BE2C (cell line): ENCODE data around the gene NCBP2L.
A peak's percentile ranks its signal among the peaks of the same experiment; 100 is the strongest.
"Not testable (repeated sequence)": the region's sequence is repeated elsewhere in the genome, so short reads cannot be mapped to it uniquely, and the experiment has no call there.

Experiments used
- DNase-seq: peaks from one replicate; pipeline ENCODE4 v3.0.0-alpha.2; 2020
- H3K27me3 ChIP-seq: fragments of 250-450 bp; sonication (Bioruptor Pico); 2 replicates; pipeline ENCODE4 v1.5.1; 2020; ENCODE audit warnings: mild to moderate bottlenecking
- H3K36me3 ChIP-seq: fragments of 250-450 bp; sonication (Bioruptor Pico); 2 replicates; pipeline ENCODE4 v1.5.1; 2020; ENCODE audit warnings: mild to moderate bottlenecking
- H3K4me1 ChIP-seq: fragments of 250-450 bp; sonication (Bioruptor Pico); 2 replicates; pipeline ENCODE4 v1.5.1; 2020
- H3K4me3 ChIP-seq: 2 replicates; pipeline ENCODE4 v1.5.1; 2011; ENCODE audit warnings: low read depth, low read length
- H3K9me3 ChIP-seq: fragments of 250-450 bp; sonication (Bioruptor Pico); 2 replicates; pipeline ENCODE4 v1.5.1; 2020
- TF ChIP-seq, protein P1 (sequence below): IDR thresholded peaks from 2 replicates; pipeline ENCODE4 v1.5.1; 2012; ENCODE audit warnings: mild to moderate bottlenecking, low read depth, low read length

The NCBP2L gene

GRCh38 chrX:107804427-107804826 lies 26.9 kb downstream of the NCBP2L start:
- H3K36me3 ChIP-seq, result no peaks in the 10 kb centered on the region
- H3K27me3 ChIP-seq, result no peaks in the 10 kb centered on the region
- no peaks in the 10 kb centered on the region for H3K4me1 ChIP-seq
- TF ChIP-seq, protein P1, sequence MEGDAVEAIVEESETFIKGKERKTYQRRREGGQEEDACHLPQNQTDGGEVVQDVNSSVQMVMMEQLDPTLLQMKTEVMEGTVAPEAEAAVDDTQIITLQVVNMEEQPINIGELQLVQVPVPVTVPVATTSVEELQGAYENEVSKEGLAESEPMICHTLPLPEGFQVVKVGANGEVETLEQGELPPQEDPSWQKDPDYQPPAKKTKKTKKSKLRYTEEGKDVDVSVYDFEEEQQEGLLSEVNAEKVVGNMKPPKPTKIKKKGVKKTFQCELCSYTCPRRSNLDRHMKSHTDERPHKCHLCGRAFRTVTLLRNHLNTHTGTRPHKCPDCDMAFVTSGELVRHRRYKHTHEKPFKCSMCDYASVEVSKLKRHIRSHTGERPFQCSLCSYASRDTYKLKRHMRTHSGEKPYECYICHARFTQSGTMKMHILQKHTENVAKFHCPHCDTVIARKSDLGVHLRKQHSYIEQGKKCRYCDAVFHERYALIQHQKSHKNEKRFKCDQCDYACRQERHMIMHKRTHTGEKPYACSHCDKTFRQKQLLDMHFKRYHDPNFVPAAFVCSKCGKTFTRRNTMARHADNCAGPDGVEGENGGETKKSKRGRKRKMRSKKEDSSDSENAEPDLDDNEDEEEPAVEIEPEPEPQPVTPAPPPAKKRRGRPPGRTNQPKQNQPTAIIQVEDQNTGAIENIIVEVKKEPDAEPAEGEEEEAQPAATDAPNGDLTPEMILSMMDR, result no peak
- H3K9me3 ChIP-seq, result no peaks in the 10 kb centered on the region
- DNase-seq, result no peak
- no peak overlapping the region for H3K4me3 ChIP-seq

DNA sequence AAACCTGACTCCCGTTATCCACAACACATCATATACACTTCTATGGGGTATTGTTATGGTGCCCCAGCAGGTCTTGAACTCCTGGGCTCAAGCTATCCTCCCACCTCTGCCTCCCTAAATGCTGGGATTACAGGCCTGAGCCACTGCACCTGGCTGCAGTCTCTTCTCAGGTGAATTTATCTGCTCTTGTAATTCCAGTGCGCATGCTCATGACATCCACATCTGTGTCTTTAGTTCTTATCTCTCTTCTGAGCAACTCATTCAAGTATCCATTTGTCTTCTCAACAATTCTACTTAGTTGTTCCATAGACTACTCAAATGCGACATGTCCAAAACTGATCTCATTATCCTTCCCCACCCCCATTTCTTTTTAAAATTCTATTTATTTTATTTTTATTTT lies 27.6 kb downstream of the NCBP2L start:
- TF ChIP-seq, protein P1, result no peak

DNA sequence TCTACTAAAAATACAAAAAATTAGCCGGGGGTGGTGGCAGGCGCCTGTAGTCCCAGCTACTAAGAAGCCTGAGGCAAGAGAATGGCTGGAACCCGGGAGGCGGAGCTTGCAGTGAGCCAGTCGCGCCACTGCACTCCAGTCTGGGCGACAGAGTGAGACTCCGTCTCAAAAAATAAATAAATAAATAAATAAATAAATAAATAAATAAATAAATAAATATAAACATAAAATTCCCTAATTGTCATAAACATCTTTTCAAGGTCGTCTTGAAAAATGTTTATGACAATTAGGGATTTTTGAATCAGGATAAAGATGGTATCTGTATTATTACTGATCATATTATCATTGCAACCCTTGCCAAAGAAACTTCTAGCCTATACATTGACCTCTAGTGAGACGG lies 32.5 kb downstream of the NCBP2L start:
- not testable (repeated sequence) for H3K4me1 ChIP-seq, H3K27me3 ChIP-seq, H3K36me3 ChIP-seq, DNase-seq, H3K4me3 ChIP-seq, H3K9me3 ChIP-seq

More for the DNA sequence above, 27.6 kb downstream of the NCBP2L start:
- Histone ChIP-seq H3K9me3 (no peaks in the 10 kb centered on the region), H3K4me3 (no peak overlapping the region), H3K4me1 (no peaks in the 10 kb centered on the region), H3K36me3 (no peaks in the 10 kb centered on the region), H3K27me3 (no peaks in the 10 kb centered on the region)
- DNase-seq, result no peak

- no peaks in the 10 kb centered on the region for H3K9me3 ChIP-seq
- no peaks in the 10 kb centered on the region for H3K4me1 ChIP-seq
- no peak for DNase-seq
- H3K36me3 ChIP-seq, result no peaks in the 10 kb centered on the region
- no peak overlapping the region for H3K4me3 ChIP-seq
- TF ChIP-seq, protein P1, result no peak
- no peaks in the 10 kb centered on the region for H3K27me3 ChIP-seq
Measured at GRCh38 chrX:107818900-107819521, 41.5 kb downstream of the NCBP2L start.

DNA sequence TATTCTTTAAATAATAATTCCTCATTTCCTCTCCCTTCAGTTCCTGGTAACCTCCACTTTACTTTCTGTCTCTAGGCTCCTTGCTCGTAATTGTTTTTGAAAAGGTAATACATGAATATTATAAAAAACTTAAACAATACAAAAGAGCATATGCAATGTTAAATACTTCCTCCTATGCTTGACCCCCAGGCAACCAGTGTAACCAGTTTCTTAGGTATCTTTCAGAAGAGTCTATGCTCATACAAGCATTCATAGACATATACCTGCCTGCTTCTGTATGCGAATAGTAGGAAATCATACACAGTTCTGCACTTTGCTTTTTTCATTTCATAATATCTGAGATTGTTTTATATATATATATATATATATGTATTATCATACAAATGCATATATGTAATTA lies 45.5 kb downstream of the NCBP2L start:
- Histone ChIP-seq H3K36me3 (no peaks in the 10 kb centered on the region), H3K27me3 (peaks cover 25% of the 10 kb centered on the region), H3K4me1 (no peaks in the 10 kb centered on the region), H3K4me3 (no peak overlapping the region), H3K9me3 (no peaks in the 10 kb centered on the region)
- DNase-seq, result no peak
- TF ChIP-seq, protein P1, result no peak

DNA sequence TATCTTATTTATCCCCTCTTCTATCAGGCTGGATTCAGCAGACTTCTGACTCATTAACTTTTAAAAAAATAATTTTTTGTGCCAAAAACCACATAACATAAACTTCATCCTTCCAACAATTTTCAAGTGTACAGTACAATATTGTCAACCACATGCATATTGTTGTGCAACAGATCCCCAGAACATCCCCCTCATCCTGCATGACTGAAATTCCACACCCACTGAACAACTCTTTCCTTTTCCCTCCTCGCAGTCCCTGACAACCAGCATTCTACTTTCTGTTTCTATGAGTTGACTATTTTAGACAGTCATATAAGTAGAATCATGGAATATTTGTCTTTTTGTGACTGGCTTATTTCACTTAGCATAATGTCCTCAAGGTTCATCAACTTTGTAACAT lies 45.9 kb downstream of the NCBP2L start:
- no peak for DNase-seq
- no peaks in the 10 kb centered on the region for H3K36me3 ChIP-seq
- no peak overlapping the region for H3K4me3 ChIP-seq
- no peaks in the 10 kb centered on the region for H3K4me1 ChIP-seq
- TF ChIP-seq, protein P1, result no peak
- H3K9me3 ChIP-seq, result no peaks in the 10 kb centered on the region
- peaks cover 25% of the 10 kb centered on the region for H3K27me3 ChIP-seq

DNA sequence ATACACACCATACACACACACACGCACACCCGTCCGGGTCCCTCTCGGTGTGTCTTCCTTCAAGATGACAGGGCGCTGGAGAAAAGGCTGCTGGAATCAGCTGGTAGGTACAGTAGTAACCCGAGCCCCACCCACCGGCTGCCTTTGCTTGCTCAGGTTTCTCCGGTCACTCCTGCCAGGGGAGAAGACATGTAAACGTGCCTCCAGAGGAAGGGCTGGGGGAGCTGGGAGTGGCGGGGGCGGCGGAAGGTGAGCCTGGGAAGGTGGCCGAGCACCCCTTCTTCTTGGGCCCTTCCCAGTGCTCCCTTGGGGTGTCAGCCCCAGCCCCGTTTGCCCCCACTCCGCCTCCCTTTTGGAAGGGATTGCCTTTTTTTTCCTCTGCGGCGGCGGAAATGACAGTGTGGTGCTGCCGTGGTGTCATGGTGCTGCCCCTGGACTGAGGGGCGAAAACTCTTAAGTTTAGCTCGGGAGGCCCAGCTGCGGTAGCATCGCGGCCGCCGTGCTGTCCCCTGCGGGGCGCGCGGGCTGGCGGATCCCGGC lies 48.2 kb downstream of the NCBP2L start, which contains the start of gene MID2:
Gene MID2 (plus strand): TSS at position 169 of the 540 bp plus-strand sequence. CDS start 561 bp downstream, outside the sequence.
- Histone ChIP-seq H3K27me3 (peaks cover 25% of the 10 kb centered on the region), H3K36me3 (no peaks in the 10 kb centered on the region), H3K4me3 (peak within 1 kb of the TSS; percentile 33), H3K4me1 (no peaks in the 10 kb centered on the region), H3K9me3 (no peaks in the 10 kb centered on the region)
- TF ChIP-seq, protein P1, result no peak
- peak; percentile 3 for DNase-seq
